PC-9 (cell line): ENCODE measurements around the gene ZNF236.

Experiments used
- CTCF ChIP-seq: fragments of 200-600 bp; sonication (generic); conservative IDR thresholded peaks from 2 replicates; pipeline ENCODE4 v1.6.1; 2017; ENCODE audit warnings: mixed run types, antibody characterized with exemption, mild to moderate bottlenecking, moderate library complexity
- EZH2 ChIP-seq: fragments of 200-600 bp; sonication (generic); IDR thresholded peaks from 2 replicates; pipeline ENCODE4 v1.8.0; 2017; ENCODE audit warnings: antibody characterized with exemption, low read depth

- TF ChIP-seq CTCF = no peak
- no peak for TF ChIP-seq EZH2
Observed at GRCh38 chr18:76803413-76803812, 18.9 kb upstream of the ZNF236 start.
